Mucosa of descending colon (tissue), 3 donors: Measurements from ENCODE around the gene CD72. TPM values are rescaled to one million over a fixed set of nuclear protein-coding genes. Genes with fewer than 3 reads are reported as not detected.

Source experiments
- ATAC-seq: fragments of 200-7000 bp; cut with Tn5 transposase; one replicate; pipeline ENCODE4 v1.9.1; 2020; ENCODE audit warnings: mild to moderate bottlenecking, moderate library complexity
- DNase-seq, 3 donors: peaks; one replicate each; pipeline ENCODE4 v3.0.0-alpha.2; 2020
- H3K36me3 ChIP-seq: fragments of 200-600 bp; one replicate; pipeline ENCODE4 v1.8.0; 2021; ENCODE audit warnings: low read depth, mild to moderate bottlenecking
- H3K4me1 ChIP-seq: fragments of 200-600 bp; one replicate; pipeline ENCODE4 v1.8.0; 2021; ENCODE audit warnings: low read depth, mild to moderate bottlenecking
- H3K4me3 ChIP-seq: fragments of 200-600 bp; one replicate; pipeline ENCODE4 v1.8.0; 2021; ENCODE audit warnings: mild to moderate bottlenecking
- H3K9me3 ChIP-seq: fragments of 200-600 bp; one replicate; pipeline ENCODE4 v1.8.0; 2021; ENCODE audit warnings: mild to moderate bottlenecking
- intact Hi-C, 2 donors: fragments of 100-400 bp; cut with DNase I in 1 of 2; cut with micrococcal nuclease in 1 of 2; formaldehyde crosslinking; loops; one replicate each; pipeline versions ENCODE4 v1.11.0 to v1.11.1; 2022; cut with DNase I, micrococcal nuclease
- long read RNA-seq, 2 donors: library from polyadenylated mRNA; unstranded; transcript quantifications; one replicate each; pipeline ENCODE4 v2.0.0, GENCODE V29; 2019 to 2021
- total RNA-seq, 3 donors: library from RNA; stranded (reverse); fragmentation: NEBNext Ultra II Directional in 2 of 3; extraction: Animal tissue kit (Norgen Biotek cat#: 25700) in 2 of 3; gene quantifications; one replicate each; pipeline versions ENCODE4 v1.2.1 to v1.2.4, GENCODE V29; 2021 to 2023
- TF ChIP-seq, protein P1 (sequence below): fragments of 200-600 bp; IDR thresholded peaks from one replicate; pipeline ENCODE4 v1.8.0; 2022; ENCODE audit warnings: antibody characterized with exemption, mild to moderate bottlenecking
- donor health status: DM: no; HTN: no; CAD: no; lungs with moderate emphysema.
- donor health status: DM: no; HTN: no; CAD: no.
- donor health status: DM: no; HTN: yes; CAD: no.

CD72 gene
- 1 to 10 TPM; 1.6 to 3.0 (median 1.6) TPM for total RNA-seq
- long read RNA-seq, donor 1, partial matches to known transcripts, result 0 of 2 reads
- long read RNA-seq, donor 1, other reads (novel, unspliced or antisense), result 2 of 2 reads
- long read RNA-seq, donor 2, partial matches to known transcripts, result 0 of 2 reads
- long read RNA-seq, donor 2, other reads (novel, unspliced or antisense), result 2 of 2 reads

DNA sequence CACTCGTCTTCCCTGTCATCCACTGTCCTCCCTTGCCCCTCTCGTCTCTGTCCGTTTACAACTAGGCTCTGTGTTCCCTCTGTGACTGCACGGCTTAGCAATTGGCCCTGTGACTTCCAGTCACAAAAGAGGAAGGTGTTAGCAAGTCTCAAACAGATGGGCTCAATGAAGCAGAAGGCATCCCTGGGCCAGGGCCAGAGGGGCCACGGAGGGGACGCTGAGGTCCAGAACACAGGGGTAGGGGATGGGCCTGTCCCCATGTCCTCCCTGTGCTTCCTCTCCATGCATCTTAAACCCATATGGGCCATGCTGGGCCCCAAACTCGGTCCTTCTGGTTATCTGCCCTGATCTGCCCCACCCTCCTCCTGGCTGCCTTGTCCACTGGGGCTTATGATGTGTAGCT is at the start of gene CD72:
Gene CD72, minus strand, starts transcription at position 89 of the 403 bp plus-strand sequence. CDS start 110 bp downstream, outside the sequence.
- H3K4me1 ChIP-seq, result peaks cover 3% of the 10 kb centered on the region
- peak; percentile 26 for ATAC-seq
- intact Hi-C loops, result no loop called here

DNA sequence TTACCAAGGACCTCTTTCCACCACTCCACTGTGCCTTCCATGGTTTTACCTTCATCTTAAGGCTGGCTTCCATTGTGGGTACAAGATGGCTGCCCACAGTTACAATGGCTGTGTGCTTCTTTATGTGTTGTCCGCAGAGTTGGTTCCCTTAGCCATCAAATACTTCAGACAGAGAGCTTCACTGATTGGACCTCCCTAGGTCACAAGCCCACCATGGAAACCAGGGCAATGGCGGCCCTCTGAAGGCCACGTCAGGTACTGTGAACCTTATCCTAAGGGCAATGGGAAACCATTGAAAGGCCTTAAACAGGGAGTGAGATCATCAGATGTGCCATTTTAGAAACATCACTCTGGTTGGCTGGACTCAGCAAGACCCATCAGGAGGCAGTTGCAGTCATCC is 49.7 kb upstream of the CD72 start:
- Histone ChIP-seq H3K4me1 (peaks cover 20% of the 10 kb centered on the region), H3K4me3 (no peak overlapping the region), H3K9me3 (no peaks in the 10 kb centered on the region), H3K36me3 (no peaks in the 10 kb centered on the region)
- DNase-seq (no peak), ATAC-seq (no peak)
- TF ChIP-seq, protein P1, sequence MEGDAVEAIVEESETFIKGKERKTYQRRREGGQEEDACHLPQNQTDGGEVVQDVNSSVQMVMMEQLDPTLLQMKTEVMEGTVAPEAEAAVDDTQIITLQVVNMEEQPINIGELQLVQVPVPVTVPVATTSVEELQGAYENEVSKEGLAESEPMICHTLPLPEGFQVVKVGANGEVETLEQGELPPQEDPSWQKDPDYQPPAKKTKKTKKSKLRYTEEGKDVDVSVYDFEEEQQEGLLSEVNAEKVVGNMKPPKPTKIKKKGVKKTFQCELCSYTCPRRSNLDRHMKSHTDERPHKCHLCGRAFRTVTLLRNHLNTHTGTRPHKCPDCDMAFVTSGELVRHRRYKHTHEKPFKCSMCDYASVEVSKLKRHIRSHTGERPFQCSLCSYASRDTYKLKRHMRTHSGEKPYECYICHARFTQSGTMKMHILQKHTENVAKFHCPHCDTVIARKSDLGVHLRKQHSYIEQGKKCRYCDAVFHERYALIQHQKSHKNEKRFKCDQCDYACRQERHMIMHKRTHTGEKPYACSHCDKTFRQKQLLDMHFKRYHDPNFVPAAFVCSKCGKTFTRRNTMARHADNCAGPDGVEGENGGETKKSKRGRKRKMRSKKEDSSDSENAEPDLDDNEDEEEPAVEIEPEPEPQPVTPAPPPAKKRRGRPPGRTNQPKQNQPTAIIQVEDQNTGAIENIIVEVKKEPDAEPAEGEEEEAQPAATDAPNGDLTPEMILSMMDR, result no peak
- intact Hi-C loops, result no loop called here

More for the DNA sequence above, at the start of gene CD72:
- no peaks in the 10 kb centered on the region for H3K36me3 ChIP-seq
- no peak within 1 kb of the TSS for H3K4me3 ChIP-seq
- no peaks in the 10 kb centered on the region for H3K9me3 ChIP-seq
- TF ChIP-seq, protein P1, result no peak
- DNase-seq, result no peak

DNA sequence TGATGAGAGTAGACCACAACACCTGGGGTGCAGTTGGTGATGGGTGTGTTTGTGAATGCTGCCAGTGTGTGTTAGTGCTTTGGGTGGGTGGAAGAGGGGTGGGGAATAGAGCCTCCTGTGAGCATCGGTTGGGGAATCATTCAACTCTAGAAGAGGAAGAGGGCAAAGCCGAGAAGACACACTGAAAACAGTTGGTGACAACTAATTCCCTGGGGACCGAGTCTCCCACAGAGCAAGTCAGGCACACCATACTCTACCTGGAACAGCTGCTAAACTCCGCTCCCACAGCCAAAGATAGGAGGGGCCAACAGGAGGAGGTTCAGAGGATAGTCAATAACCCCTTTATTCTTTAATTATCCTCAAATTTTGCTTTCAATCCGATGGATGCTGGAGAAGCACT is 48.3 kb upstream of the CD72 start:
- intact Hi-C loops, result no loop called here
- no peak for DNase-seq
- TF ChIP-seq, protein P1, result no peak
- peaks cover 29% of the 10 kb centered on the region for H3K4me1 ChIP-seq
- no peak overlapping the region for H3K4me3 ChIP-seq
- no peaks in the 10 kb centered on the region for H3K9me3 ChIP-seq
- no peaks in the 10 kb centered on the region for H3K36me3 ChIP-seq
- ATAC-seq, result no peak

DNA sequence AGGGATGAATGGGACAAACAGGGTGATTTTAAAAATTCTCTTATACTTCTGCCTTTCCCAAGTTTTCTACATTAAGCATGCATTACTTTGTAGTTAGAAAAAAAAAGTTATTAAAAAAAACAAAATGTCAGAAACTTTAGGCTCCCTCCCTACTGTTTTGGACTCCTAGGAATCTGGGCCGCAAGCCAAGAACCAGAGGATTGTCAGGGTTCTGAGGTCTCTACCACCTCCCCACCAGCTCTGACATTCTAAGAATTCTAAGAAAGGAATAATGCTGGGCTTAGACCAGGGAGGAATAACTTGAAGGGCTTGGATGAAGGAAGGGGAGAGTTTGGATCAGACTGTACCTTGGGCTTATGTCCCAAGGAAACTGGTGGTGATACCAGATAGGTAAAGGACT is 47.8 kb upstream of the CD72 start:
- Histone ChIP-seq H3K4me3 (no peak overlapping the region), H3K4me1 (peaks cover 34% of the 10 kb centered on the region)
- ATAC-seq, result no peak

DNA sequence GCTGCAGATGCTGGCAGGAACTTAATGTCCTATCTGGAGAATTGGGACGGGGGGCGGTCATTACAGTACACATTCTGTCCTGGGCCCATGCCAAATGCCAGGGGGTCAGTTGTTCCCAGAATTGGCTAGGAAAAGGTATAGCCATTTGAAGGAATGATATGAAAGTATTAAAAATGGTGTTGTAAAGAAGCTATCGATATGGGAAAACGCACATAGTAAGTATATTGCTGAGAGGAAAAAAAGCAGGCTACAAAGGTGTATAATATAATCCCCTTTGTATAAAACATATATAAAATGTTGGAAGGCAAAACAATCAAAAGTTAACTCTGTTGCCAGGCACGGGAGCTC is 47.2 kb upstream of the CD72 start:
- Histone ChIP-seq H3K36me3 (no peaks in the 10 kb centered on the region), H3K9me3 (no peaks in the 10 kb centered on the region), H3K4me1 (peaks cover 40% of the 10 kb centered on the region), H3K4me3 (peak overlapping the region; percentile 6)
- intact Hi-C loops, result no loop called here
- TF ChIP-seq, protein P1, result no peak
- ATAC-seq (no peak), DNase-seq (no peak)

More for the DNA sequence above, 47.8 kb upstream of the CD72 start:
- no peak for DNase-seq
- H3K36me3 ChIP-seq, result no peaks in the 10 kb centered on the region
- TF ChIP-seq, protein P1, result no peak
- no peaks in the 10 kb centered on the region for H3K9me3 ChIP-seq
- intact Hi-C loops, result no loop called here
